H1 (cell line): Measurements from ENCODE around the gene TSEN2. TPM values are rescaled to one million over a fixed set of nuclear protein-coding genes. Genes with fewer than 3 reads are reported as not detected.

Experiments used
- CBX5 ChIP-seq: fragments of 300-800, 300-1000 bp; sonication (generic); IDR thresholded peaks from 2 replicates; pipeline ENCODE4 v1.7.1; 2016; ENCODE audit warnings: antibody characterized with exemption, low read length, low read depth
- CEBPB ChIP-seq: IDR thresholded peaks from 2 replicates; pipeline ENCODE4 v1.6.1; 2012; ENCODE audit warnings: low read depth, low read length
- RNF2 ChIP-seq: fragments of 200-900, 300-1000 bp; sonication (generic); IDR thresholded peaks from 2 replicates; pipeline ENCODE4 v1.7.1; 2016; ENCODE audit warnings: borderline replicate concordance, low read depth, mild to moderate bottlenecking, antibody characterized with exemption, low read length; ENCODE audit not compliant: poor library complexity, severe bottlenecking; ENCODE audit errors: missing control alignments
- SRF ChIP-seq: IDR thresholded peaks from 2 replicates; pipeline ENCODE4 v1.6.1; 2011; ENCODE audit warnings: mild to moderate bottlenecking, low read depth, low read length, moderate library complexity
- polyA plus RNA-seq, 7 experiments: library from polyadenylated mRNA; depleted of rRNA in 3 of 7; stranded (reverse) in 5 of 7; unstranded in 2 of 7; fragments of >200 nt in 5 of 7; fragments of 200-250 nt in 2 of 7; gene quantifications; 1 replicate in 5 of 7; 2 replicates in 1 of 7; 4 replicates in 1 of 7; pipeline versions ENCODE4 v1.2.1 to v1.2.3, GENCODE V29; 2011 to 2013; ENCODE audit warnings: missing spikeins in 2 of 7, mixed read lengths in 2 of 7
- total RNA-seq: library from RNA; stranded (reverse); fragmentation: NEBNext Ultra II Directional; extraction: Animal tissue kit (Norgen Biotek cat#: 25700); gene quantifications from 2 replicates; pipeline ENCODE4 v1.2.1, GENCODE V29; 2021

The TSEN2 gene
- total and polyA plus RNA-seq, 2 of the 8 experiments (the other 6 are each of a cell fraction or from before 2014, with no cell fraction given): 16.1 to 22.4 TPM

GRCh38 chr3:12579905-12580304 is 95.6 kb downstream of the TSEN2 start (continued):
- TF ChIP-seq RNF2 (no peak), CBX5 (no peak), SRF (no peak), CEBPB (no peak)
